Stimulated activated CD8-positive, alpha-beta memory T cell treated with anti-CD3 and anti-CD28 coated beads, Interleukin-7, amount 100 ng/mL, for 1 hour (primary cell): ENCODE measurements around the gene CIB4.

Experiments
- DNase-seq, 2 donors: peaks; one replicate each; pipeline ENCODE4 v3.0.0-alpha.2; 2020; ENCODE audit warnings: low read depth in 2 of 2

CIB4 gene

GRCh38 chr2:26621469-26622199 lies 19.5 kb downstream of the CIB4 start:
- no peak for DNase-seq

- DNase-seq = no peak
Observed at GRCh38 chr2:26620031-26620605, 21.0 kb downstream of the CIB4 start.

GRCh38 chr2:26619521-26619951 lies 21.6 kb downstream of the CIB4 start:
- DNase-seq = no peak

- no peak for DNase-seq
Observed at GRCh38 chr2:26619096-26619495, 22.1 kb downstream of the CIB4 start.

- no peak for DNase-seq
Observed at GRCh38 chr2:26618611-26619010, 22.6 kb downstream of the CIB4 start.

- no peak for DNase-seq
Observed at GRCh38 chr2:26617588-26618083, 23.5 kb downstream of the CIB4 start.

GRCh38 chr2:26616706-26617587 lies 24.2 kb downstream of the CIB4 start:
- DNase-seq = no peak

GRCh38 chr2:26615860-26616705 lies 25.1 kb downstream of the CIB4 start:
- DNase-seq = no peak

GRCh38 chr2:26615336-26615859 lies 25.8 kb downstream of the CIB4 start:
- DNase-seq = no peak

- no peak for DNase-seq
Observed at GRCh38 chr2:26614216-26615138, 26.7 kb downstream of the CIB4 start.

- DNase-seq = no peak
Observed at GRCh38 chr2:26613241-26614215, 27.6 kb downstream of the CIB4 start.

- no peak for DNase-seq
Observed at GRCh38 chr2:26612522-26613240, 28.5 kb downstream of the CIB4 start.

- DNase-seq = no peak
Observed at GRCh38 chr2:26612034-26612433, 29.1 kb downstream of the CIB4 start.

GRCh38 chr2:26610504-26611335 lies 30.4 kb downstream of the CIB4 start:
- DNase-seq = no peak

- DNase-seq = no peak
Observed at GRCh38 chr2:26609839-26610277, 31.3 kb downstream of the CIB4 start.

GRCh38 chr2:26609205-26609631 lies 31.9 kb downstream of the CIB4 start:
- DNase-seq = no peak

- no peak for DNase-seq
Observed at GRCh38 chr2:26608557-26608956, 32.6 kb downstream of the CIB4 start.
